Jurkat, Clone E6-1 (cell line): ENCODE data around the gene SUPT16H. TPM values are rescaled to one million over a fixed set of nuclear protein-coding genes. Genes with fewer than 3 reads are reported as not detected.

ENCODE experiments used
- DNase-seq: peaks from one replicate; pipeline ENCODE4 v3.0.0-alpha.2; 2011; ENCODE audit warnings: low read depth, low spot score
- H3K4me3 ChIP-seq: 2 replicates; pipeline ENCODE4 v1.5.1; 2011; ENCODE audit warnings: mild to moderate bottlenecking, low read length, control low read depth, moderate library complexity
- polyA plus RNA-seq: library from polyadenylated mRNA; unstranded; fragments of >200 nt; gene quantifications from one replicate; pipeline ENCODE4 v1.2.1, GENCODE V29; 2012; ENCODE audit warnings: missing spikeins; ENCODE audit not compliant: insufficient read length, insufficient read depth

SUPT16H gene
- polyA plus RNA-seq, result 163 TPM

DNA sequence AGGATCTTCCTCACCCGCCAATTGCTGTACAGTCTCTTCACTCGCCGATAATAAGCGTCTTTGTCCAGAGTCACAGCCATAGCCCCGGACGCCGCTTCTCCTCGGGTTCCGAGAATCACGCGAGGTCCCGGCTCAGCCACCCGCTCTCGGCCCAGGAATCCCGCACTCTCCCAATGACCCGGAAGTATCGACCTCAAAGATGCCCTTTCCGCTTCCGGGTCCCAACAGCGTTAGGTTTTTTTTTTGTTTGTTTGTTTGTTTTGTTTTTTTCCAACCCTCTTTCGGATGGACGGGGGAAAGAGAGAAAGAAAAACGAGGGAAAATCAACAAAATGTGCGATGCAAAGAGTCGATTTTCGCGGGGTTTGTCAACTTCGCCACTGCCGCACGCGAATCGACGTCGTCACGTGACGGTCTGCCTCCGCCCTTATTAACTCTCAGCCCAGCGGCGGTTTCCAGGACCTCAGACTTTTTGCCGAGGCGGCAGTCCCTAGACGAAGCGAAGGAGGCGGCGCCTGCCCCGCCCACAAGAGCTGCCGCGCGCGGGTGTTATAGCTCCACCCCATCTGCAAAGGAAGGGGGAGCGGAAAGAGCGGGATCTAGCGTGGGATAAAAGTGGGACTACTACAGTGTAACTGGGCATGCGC is at the start of gene SUPT16H:
Gene SUPT16H (minus strand): TSS at position 172 of the 646 bp plus-strand sequence. CDS start 92 bp downstream, at position 80.
- peak within 1 kb of the TSS; percentile 81 for H3K4me3 ChIP-seq
- DNase-seq, result peak; percentile 91

DNA sequence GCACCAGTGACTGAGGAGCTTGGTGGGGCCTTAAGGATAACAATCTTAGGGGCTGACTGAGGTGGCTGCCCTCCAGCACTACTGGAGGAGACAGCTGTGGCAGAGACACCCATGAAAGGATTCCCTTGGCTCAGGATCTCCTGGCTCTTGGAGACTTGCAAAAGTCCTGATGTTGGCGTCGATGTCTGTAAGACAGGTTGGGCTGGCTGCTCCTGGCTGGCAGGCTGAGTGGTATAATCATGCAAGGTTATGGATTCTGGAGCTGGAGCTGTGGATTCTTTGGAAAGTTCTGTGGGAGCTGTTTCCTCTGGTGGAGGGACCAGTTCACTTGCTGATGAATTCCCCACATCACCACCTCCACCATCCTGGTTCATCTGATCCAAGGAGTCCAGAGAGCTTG is 47.3 kb upstream of the SUPT16H start:
- no peak for DNase-seq
- no peak overlapping the region for H3K4me3 ChIP-seq

DNA sequence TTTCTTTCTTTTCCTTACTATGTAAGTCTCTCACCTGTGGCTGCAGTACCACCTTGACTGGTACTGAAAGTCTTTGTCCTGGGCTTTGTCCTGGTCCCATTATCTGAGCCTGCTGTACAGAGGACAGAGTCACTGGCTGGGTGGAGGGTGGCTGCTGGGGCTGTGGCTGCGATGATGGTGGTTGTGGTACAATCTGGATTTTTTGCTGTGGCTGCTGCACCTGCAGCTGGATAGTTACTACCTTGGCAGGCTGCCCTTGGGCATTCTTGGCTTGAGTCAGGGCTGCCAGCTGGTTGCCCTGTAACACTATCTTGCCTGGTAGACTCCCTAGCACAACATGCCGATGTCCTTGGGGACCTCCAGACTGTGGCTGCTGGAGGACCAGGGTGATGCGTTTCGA is 45.1 kb upstream of the SUPT16H start:
- no peak for DNase-seq
- H3K4me3 ChIP-seq, result no peak overlapping the region

DNA sequence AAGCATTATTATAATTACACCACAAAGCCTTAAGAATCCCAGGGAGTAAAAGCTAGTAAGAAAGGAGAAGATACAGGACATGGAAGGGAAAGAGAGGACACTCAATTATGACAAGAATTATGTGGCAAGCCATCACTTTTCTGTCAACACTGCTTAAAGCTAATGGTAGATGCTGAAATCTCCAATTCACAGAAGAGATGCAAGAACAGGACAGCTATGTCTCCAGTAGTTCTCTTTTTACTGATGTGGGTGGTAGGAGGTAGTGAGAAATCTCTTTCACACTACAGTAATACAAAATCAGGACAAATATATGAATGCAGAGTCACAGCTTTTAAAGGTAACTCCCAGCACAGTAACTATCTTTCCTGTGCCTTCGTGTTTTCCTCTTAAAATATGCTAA is 42.9 kb upstream of the SUPT16H start:
- H3K4me3 ChIP-seq, result no peak overlapping the region

DNA sequence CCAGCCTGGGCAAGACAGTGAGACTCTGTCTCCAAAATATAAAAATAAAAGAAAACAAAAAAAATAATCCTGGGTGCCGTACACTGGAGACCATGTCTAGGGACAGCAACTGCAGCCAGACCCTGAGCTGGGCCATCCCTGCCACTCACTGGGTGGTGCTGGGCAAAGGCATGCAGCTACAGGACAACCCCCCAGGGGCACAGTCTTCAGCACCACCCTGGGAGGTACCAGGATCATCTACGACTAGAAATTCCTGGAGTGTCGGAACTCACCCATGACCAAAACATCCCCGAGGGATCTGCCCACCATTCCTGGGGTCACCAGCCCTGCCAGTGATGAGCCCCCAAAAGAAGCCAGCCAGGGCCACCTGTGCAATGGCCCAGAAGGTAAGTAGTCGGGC is 35.7 kb upstream of the SUPT16H start:
- H3K4me3 ChIP-seq, result no peak overlapping the region

More for the DNA sequence above, 42.9 kb upstream of the SUPT16H start:
- DNase-seq, result no peak

GRCh38 chr14:21415329-21415728 is 31.5 kb upstream of the SUPT16H start:
- H3K4me3 ChIP-seq, result no peak overlapping the region
- no peak for DNase-seq

More for the DNA sequence above, 35.7 kb upstream of the SUPT16H start:
- DNase-seq, result no peak

- no peak overlapping the region for H3K4me3 ChIP-seq
- DNase-seq, result no peak
Measured at GRCh38 chr14:21414137-21414631, 30.4 kb upstream of the SUPT16H start.

DNA sequence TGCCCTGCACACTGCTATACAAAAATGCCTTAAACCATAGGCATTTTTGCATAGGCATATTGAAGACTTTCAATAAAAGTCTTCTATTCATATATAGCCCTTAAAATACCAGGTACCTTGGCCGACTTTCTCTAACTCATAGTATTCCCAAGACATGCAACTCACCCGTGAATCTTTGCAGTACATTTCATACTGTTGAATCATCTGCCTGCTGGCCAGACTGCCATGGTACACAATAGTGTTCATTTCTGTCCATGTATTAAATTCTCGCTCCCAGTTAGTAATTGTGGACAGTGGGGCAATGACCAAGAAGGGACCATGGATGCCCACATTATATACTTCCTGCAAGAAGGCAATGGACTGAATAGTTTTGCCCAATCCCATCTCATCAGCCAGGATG is 24.3 kb upstream of the SUPT16H start:
- no peak for DNase-seq
- H3K4me3 ChIP-seq, result no peak overlapping the region

DNA sequence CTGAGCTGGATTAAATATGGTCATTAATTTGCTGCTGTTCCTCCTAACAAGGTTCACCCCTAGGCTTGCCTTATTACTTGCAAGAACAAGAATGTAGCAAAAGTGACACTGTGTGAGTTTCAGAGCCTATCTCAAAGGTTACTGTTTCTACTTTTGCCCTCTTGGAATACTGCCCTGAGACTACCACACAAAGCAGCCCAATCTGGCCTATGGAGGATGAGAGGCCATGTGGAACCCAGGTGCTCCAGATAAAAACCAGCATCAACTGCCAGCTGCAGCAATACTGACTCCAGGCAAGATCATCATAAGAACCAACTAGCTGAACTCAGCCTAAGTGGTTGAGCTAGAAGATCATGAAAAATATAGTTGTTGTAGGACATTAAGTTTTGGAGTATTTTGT is 22.4 kb upstream of the SUPT16H start:
- DNase-seq, result no peak
- no peak overlapping the region for H3K4me3 ChIP-seq

GRCh38 chr14:21405097-21405496 is 21.3 kb upstream of the SUPT16H start:
- no peak for DNase-seq
- H3K4me3 ChIP-seq, result no peak overlapping the region

- DNase-seq, result no peak
- no peak overlapping the region for H3K4me3 ChIP-seq
Measured at GRCh38 chr14:21399311-21399870, 15.6 kb upstream of the SUPT16H start.

DNA sequence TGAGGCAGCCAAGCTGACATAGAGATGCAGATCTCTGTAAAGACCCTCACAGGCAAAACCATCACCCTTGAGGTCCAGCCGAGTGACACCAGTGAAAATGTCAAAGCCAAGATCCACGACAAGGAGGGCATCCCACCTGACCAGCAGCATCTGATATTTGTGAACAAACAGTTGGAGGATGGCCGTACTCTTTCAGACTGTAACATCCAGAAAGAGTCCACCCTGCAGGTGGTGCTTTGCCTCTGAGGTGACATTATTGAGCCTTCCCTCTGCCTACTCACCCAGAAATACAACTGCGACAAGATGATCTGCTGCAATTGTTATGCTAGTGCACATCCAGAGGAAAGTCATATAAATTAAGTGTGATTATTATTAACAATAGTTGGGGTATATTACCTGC is 15.1 kb upstream of the SUPT16H start:
- no peak for DNase-seq
- H3K4me3 ChIP-seq, result no peak overlapping the region

GRCh38 chr14:21395450-21395849 is 11.6 kb upstream of the SUPT16H start:
- no peak for DNase-seq
- H3K4me3 ChIP-seq, result no peak overlapping the region

DNA sequence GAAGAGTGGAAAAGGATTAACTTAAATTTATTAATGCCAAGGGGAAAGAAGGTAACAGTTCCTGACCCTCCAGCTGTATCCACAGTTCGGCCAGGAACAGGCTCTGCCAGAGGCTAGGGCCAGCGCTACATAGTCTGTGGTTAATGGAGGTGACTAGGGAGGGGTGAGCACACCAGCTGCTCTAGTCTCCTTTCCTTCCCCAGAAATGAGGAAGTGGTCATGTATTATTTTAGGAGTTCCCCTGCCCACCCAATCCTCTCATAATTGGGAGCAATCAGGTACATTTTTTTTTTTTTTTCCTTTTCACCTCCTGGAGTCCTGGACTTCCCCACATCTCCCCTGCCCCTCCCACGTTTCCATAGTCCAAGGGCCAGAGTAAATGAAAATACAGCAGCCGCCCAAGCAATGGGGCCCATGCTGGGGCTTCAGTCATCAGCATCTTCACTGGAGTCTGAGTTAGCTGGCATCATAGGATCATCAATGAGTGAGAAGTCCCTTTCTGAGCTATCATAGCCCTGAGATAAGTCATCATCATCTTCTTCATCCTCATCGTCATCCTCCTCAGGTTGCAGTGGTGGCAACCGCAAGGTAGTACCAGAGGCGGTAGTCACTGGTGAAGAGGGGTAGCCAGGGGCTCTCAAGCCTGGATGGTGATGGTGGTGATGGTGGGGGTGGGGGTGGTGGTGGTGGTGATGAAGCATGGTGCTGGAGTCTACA is 1.5 kb upstream of the SUPT16H start:
- no peak overlapping the region for H3K4me3 ChIP-seq
- DNase-seq, result no peak

DNA sequence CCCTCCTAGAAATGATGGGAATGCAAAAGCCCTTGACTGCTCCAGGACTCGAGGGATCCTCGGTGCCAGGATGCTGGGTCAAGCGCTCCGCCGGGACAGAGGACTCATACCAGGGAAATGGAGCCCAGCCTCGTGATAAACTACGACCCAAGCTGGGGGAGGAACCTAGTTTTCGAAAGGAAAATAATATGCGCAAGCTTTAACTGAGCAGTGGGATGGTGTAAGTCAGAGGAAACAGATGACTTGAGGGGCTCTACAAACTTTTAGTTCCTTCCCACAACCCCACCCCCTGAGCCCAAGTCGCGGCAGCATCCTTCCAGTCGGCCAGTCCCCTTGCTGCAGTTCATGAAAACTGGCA is 654 bp upstream of the SUPT16H start:
- H3K4me3 ChIP-seq, result peak overlapping the region; percentile 81
- DNase-seq, result peak; percentile 32

DNA sequence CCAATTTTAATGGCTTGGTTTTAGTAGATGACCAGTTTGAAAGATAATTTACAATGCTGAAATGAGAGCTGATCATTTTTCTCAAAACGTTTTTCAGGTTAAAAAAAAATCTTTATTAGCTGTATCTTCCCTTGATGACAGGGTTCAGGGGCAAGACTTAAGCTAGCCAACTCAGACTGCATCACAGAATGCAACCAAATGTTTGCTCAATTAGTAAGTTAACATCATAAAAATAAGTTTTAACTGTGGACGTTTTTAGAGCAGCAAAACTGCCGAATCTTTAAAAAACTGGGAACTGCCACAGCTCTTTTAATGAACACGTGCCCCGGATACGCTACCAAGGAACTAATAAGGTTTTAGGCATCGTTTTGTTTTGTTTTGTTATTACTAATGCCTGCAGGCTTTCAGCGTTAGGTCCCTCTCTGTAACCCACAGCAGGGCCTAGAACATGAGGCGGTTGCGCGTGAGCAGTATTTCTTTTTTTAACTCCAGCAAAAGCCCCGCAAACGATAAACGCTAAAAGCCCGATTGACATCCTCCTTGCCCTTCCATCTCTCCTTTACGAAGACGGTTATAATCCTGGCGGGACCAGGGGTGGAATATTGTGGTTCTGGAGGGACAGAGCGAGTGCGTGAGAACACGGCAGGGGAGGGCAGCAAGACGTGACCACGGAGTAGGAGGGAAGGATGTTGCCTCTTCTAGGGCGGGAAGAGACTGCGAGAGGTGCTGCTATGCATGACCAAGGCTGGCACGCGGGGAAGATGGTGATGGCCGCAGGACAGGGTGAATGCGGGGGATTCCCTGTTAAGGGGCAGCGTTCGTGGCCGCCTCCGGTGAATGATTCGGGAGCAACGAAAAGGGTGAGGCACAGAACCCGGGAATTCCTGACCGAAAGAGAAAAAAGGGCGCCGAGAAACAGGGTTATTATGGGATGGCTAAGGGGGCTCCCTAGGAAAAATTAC is 652 bp downstream of the SUPT16H start:
- H3K4me3 ChIP-seq, result peak overlapping the region; percentile 81
- DNase-seq, result peak; percentile 47

- DNase-seq, result no peak
Measured at GRCh38 chr14:21382095-21382494, 1.7 kb downstream of the SUPT16H start.

DNA sequence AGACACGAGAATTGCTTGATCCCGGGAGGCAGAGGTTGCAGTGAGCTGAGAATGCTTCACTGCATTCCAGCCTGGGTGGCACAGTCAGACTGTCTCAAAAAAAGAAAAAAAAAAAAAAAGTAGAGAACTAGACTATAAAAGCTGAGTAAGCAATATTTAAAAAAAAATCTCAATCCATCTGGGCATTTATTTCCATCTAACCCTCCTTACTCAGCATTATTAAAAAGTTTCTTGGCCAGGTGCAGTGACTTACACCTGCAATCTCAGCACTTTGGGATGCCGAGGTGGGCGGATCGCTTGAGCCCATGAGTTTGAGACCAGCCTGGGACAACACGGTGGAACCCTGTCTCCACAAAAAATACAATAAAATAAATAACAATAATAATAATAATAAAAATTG is 4.5 kb downstream of the SUPT16H start:
- DNase-seq, result no peak
- H3K4me3 ChIP-seq, result no peak overlapping the region

More at GRCh38 chr14:21382095-21382494, 1.7 kb downstream of the SUPT16H start:
- H3K4me3 ChIP-seq, result peak overlapping the region; percentile 81

- no peak for DNase-seq
- no peak overlapping the region for H3K4me3 ChIP-seq
Measured at GRCh38 chr14:21373980-21374379, 9.8 kb downstream of the SUPT16H start.
